ENCODE results near the gene SLC12A7.

SLC12A7 gene

GRCh38 chr5:1034986-1035385 lies 76.9 kb downstream of the SLC12A7 start:
- Histone ChIP-seq H3K27me3 (ENCODE audit: insufficient read depth, low read length) (no peaks in the 10 kb centered on the region), H3K27ac (ENCODE audit: low read depth, low read length) (no peak overlapping the region), H3K4me1 (ENCODE audit: insufficient read depth, low read length) (peaks cover 4% of the 10 kb centered on the region; the same call in 1 of the 2 replicates), H3K36me3 (ENCODE audit: insufficient read depth, low read length) (no peaks in the 10 kb centered on the region), H3K4me3 (ENCODE audit: low read length) (no peak overlapping the region), H3K9me3 (ENCODE audit: insufficient read depth, low read depth, low read length) (no peaks in the 10 kb centered on the region), H3K9ac (ENCODE audit: low read depth, low read length) (no peak overlapping the region)
- 88% methylated on average over 2 of the region's 2 CpGs for WGBS

GRCh38 chr5:1034421-1034905 lies 77.4 kb downstream of the SLC12A7 start:
- Histone ChIP-seq H3K4me1 (ENCODE audit: insufficient read depth, low read length) (peaks cover 4% of the 10 kb centered on the region; the same call in 1 of the 2 replicates), H3K4me3 (ENCODE audit: low read length) (no peak overlapping the region), H3K9ac (ENCODE audit: low read depth, low read length) (no peak overlapping the region), H3K27ac (ENCODE audit: low read depth, low read length) (no peak overlapping the region), H3K36me3 (ENCODE audit: insufficient read depth, low read length) (no peaks in the 10 kb centered on the region), H3K9me3 (ENCODE audit: insufficient read depth, low read depth, low read length) (no peaks in the 10 kb centered on the region), H3K27me3 (ENCODE audit: insufficient read depth, low read length) (no peaks in the 10 kb centered on the region)
- 95% methylated on average over 17 of the region's 17 CpGs for WGBS

- Histone ChIP-seq H3K4me1 (ENCODE audit: insufficient read depth, low read length) (peaks cover 4% of the 10 kb centered on the region; the same call in 1 of the 2 replicates), H3K9me3 (ENCODE audit: insufficient read depth, low read depth, low read length) (no peaks in the 10 kb centered on the region), H3K27me3 (ENCODE audit: insufficient read depth, low read length) (no peaks in the 10 kb centered on the region), H3K4me3 (ENCODE audit: low read length) (no peak overlapping the region), H3K36me3 (ENCODE audit: insufficient read depth, low read length) (no peaks in the 10 kb centered on the region), H3K9ac (ENCODE audit: low read depth, low read length) (no peak overlapping the region), H3K27ac (ENCODE audit: low read depth, low read length) (no peak overlapping the region)
- 94% methylated on average over 29 of the region's 29 CpGs for WGBS
Observed at GRCh38 chr5:1033606-1034420, 78.0 kb downstream of the SLC12A7 start.

- H3K27ac ChIP-seq (ENCODE audit: low read depth, low read length): no peak overlapping the region
- H3K4me1 ChIP-seq (ENCODE audit: insufficient read depth, low read length): peaks cover 4% of the 10 kb centered on the region; the same call in 1 of the 2 replicates
- 93% methylated on average over 26 of the region's 26 CpGs for WGBS
- no peak overlapping the region for H3K9ac ChIP-seq (ENCODE audit: low read depth, low read length)
- no peaks in the 10 kb centered on the region for H3K9me3 ChIP-seq (ENCODE audit: insufficient read depth, low read depth, low read length)
- H3K36me3 ChIP-seq (ENCODE audit: insufficient read depth, low read length): no peaks in the 10 kb centered on the region
- no peaks in the 10 kb centered on the region for H3K27me3 ChIP-seq (ENCODE audit: insufficient read depth, low read length)
- H3K4me3 ChIP-seq (ENCODE audit: low read length): no peak overlapping the region
Observed at GRCh38 chr5:1033178-1033577, 78.7 kb downstream of the SLC12A7 start.

- Histone ChIP-seq H3K27me3 (ENCODE audit: insufficient read depth, low read length) (no peaks in the 10 kb centered on the region), H3K36me3 (ENCODE audit: insufficient read depth, low read length) (no peaks in the 10 kb centered on the region), H3K9ac (ENCODE audit: low read depth, low read length) (no peak overlapping the region), H3K9me3 (ENCODE audit: insufficient read depth, low read depth, low read length) (no peaks in the 10 kb centered on the region), H3K4me1 (ENCODE audit: insufficient read depth, low read length) (peaks cover 4% of the 10 kb centered on the region; the same call in 1 of the 2 replicates), H3K27ac (ENCODE audit: low read depth, low read length) (no peak overlapping the region), H3K4me3 (ENCODE audit: low read length) (no peak overlapping the region)
- WGBS: 92% methylated on average over 14 of the region's 14 CpGs
Observed at GRCh38 chr5:1032551-1033027, 79.3 kb downstream of the SLC12A7 start.

GRCh38 chr5:1032011-1032410 lies 79.9 kb downstream of the SLC12A7 start:
- no peaks in the 10 kb centered on the region for H3K36me3 ChIP-seq (ENCODE audit: insufficient read depth, low read length)
- H3K9me3 ChIP-seq (ENCODE audit: insufficient read depth, low read depth, low read length): no peaks in the 10 kb centered on the region
- 92% methylated on average over 16 of the region's 16 CpGs for WGBS
- no peak overlapping the region for H3K4me3 ChIP-seq (ENCODE audit: low read length)
- H3K27ac ChIP-seq (ENCODE audit: low read depth, low read length): no peak overlapping the region
- peaks cover 4% of the 10 kb centered on the region; the same call in 1 of the 2 replicates for H3K4me1 ChIP-seq (ENCODE audit: insufficient read depth, low read length)
- H3K9ac ChIP-seq (ENCODE audit: low read depth, low read length): no peak overlapping the region
- no peaks in the 10 kb centered on the region for H3K27me3 ChIP-seq (ENCODE audit: insufficient read depth, low read length)

GRCh38 chr5:1031306-1031959 lies 80.4 kb downstream of the SLC12A7 start:
- H3K9me3 ChIP-seq (ENCODE audit: insufficient read depth, low read depth, low read length): no peaks in the 10 kb centered on the region
- no peak overlapping the region for H3K9ac ChIP-seq (ENCODE audit: low read depth, low read length)
- H3K36me3 ChIP-seq (ENCODE audit: insufficient read depth, low read length): no peaks in the 10 kb centered on the region
- H3K27ac ChIP-seq (ENCODE audit: low read depth, low read length): no peak overlapping the region
- peaks cover 4% of the 10 kb centered on the region; the same call in 1 of the 2 replicates for H3K4me1 ChIP-seq (ENCODE audit: insufficient read depth, low read length)
- H3K4me3 ChIP-seq (ENCODE audit: low read length): no peak overlapping the region
- 94% methylated on average over 19 of the region's 19 CpGs for WGBS
- no peaks in the 10 kb centered on the region for H3K27me3 ChIP-seq (ENCODE audit: insufficient read depth, low read length)

- Histone ChIP-seq H3K27me3 (ENCODE audit: insufficient read depth, low read length) (no peaks in the 10 kb centered on the region), H3K36me3 (ENCODE audit: insufficient read depth, low read length) (no peaks in the 10 kb centered on the region), H3K9ac (ENCODE audit: low read depth, low read length) (no peak overlapping the region), H3K4me3 (ENCODE audit: low read length) (no peak overlapping the region), H3K27ac (ENCODE audit: low read depth, low read length) (no peak overlapping the region), H3K9me3 (ENCODE audit: insufficient read depth, low read depth, low read length) (no peaks in the 10 kb centered on the region), H3K4me1 (ENCODE audit: insufficient read depth, low read length) (peaks cover 4% of the 10 kb centered on the region; the same call in 1 of the 2 replicates)
- 91% methylated on average over 10 of the region's 10 CpGs for WGBS
Observed at GRCh38 chr5:1030801-1031271, 81.0 kb downstream of the SLC12A7 start.

GRCh38 chr5:1029945-1030625 lies 81.8 kb downstream of the SLC12A7 start:
- no peaks in the 10 kb centered on the region for H3K36me3 ChIP-seq (ENCODE audit: insufficient read depth, low read length)
- H3K4me1 ChIP-seq (ENCODE audit: insufficient read depth, low read length): peaks cover 4% of the 10 kb centered on the region; the same call in 1 of the 2 replicates
- no peak overlapping the region for H3K9ac ChIP-seq (ENCODE audit: low read depth, low read length)
- no peaks in the 10 kb centered on the region for H3K9me3 ChIP-seq (ENCODE audit: insufficient read depth, low read depth, low read length)
- WGBS: 90% methylated on average over 8 of the region's 10 CpGs
- no peaks in the 10 kb centered on the region for H3K27me3 ChIP-seq (ENCODE audit: insufficient read depth, low read length)
- no peak overlapping the region for H3K4me3 ChIP-seq (ENCODE audit: low read length)
- H3K27ac ChIP-seq (ENCODE audit: low read depth, low read length): no peak overlapping the region

- Histone ChIP-seq H3K36me3 (ENCODE audit: insufficient read depth, low read length) (no peaks in the 10 kb centered on the region), H3K27me3 (ENCODE audit: insufficient read depth, low read length) (no peaks in the 10 kb centered on the region), H3K4me3 (ENCODE audit: low read length) (no peak overlapping the region), H3K4me1 (ENCODE audit: insufficient read depth, low read length) (peaks cover 4% of the 10 kb centered on the region; the same call in 1 of the 2 replicates), H3K27ac (ENCODE audit: low read depth, low read length) (no peak overlapping the region), H3K9me3 (ENCODE audit: insufficient read depth, low read depth, low read length) (no peaks in the 10 kb centered on the region), H3K9ac (ENCODE audit: low read depth, low read length) (no peak overlapping the region)
- WGBS: 94% methylated on average over 24 of the region's 24 CpGs
Observed at GRCh38 chr5:1029282-1029944, 82.5 kb downstream of the SLC12A7 start.

Data from HUES64 (cell line).